Fibroblast of the conjunctiva (primary cell): Measurements from ENCODE around the gene ATN1.

Experiments
- DNase-seq: peaks from one replicate; pipeline ENCODE4 v3.0.0-alpha.2; 2010; ENCODE audit warnings: low read depth

The ATN1 gene

DNA sequence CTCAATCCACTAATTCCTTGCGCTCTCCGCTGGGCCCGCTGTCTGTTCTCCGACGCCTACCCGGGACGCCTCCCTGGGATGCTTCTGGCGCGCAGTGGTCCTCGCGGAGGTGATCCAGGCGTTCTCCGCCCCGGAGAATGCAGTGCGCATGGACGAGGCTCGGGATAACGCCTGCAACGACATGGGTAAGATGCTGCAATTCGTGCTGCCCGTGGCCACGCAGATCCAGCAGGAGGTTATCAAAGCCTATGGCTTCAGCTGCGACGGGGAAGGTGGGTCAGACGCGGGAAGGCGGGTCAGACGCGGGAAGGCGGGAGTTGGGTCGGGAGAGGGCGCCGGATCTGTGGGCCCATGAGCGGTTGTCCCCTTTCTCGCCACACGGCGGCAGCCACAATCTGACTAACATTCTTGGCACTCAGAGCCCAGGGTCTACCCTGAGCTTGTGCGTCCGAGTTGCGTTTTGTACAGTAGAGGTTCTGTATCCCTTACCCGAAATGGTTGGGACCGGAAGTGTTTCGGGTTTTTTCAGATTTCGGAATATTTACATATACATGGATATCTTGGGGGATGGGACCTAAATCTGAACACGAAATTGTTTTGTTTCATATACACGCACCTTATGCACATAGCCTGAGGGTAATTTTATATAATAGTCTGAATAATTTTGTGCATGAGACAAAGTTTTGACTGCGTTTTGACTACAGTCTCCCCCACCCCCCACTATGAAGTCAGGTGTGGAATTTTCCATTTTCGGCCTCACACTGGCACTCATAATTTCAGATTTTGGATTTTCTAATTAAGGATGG is 16.8 kb downstream of the ATN1 start:
- DNase-seq, result peak; percentile 91

DNA sequence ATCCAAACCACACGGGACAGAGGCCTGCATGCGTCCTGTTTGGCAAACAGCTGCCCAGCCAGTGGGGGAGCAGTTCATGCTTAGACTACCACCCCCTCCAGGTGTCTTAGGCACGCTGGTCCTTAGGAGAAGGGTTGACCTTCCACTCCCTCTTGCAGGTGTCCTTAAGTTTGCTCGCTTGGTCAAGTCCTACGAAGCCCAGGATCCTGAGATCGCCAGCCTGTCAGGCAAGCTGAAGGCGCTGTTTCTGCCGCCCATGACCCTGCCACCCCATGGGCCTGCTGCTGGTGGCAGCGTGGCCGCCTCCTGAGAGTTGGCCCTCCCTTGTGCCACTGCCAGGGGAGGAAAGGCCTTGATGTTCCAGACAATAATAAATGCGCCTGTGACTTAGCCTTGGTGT is 17.9 kb downstream of the ATN1 start:
- no peak for DNase-seq

DNA sequence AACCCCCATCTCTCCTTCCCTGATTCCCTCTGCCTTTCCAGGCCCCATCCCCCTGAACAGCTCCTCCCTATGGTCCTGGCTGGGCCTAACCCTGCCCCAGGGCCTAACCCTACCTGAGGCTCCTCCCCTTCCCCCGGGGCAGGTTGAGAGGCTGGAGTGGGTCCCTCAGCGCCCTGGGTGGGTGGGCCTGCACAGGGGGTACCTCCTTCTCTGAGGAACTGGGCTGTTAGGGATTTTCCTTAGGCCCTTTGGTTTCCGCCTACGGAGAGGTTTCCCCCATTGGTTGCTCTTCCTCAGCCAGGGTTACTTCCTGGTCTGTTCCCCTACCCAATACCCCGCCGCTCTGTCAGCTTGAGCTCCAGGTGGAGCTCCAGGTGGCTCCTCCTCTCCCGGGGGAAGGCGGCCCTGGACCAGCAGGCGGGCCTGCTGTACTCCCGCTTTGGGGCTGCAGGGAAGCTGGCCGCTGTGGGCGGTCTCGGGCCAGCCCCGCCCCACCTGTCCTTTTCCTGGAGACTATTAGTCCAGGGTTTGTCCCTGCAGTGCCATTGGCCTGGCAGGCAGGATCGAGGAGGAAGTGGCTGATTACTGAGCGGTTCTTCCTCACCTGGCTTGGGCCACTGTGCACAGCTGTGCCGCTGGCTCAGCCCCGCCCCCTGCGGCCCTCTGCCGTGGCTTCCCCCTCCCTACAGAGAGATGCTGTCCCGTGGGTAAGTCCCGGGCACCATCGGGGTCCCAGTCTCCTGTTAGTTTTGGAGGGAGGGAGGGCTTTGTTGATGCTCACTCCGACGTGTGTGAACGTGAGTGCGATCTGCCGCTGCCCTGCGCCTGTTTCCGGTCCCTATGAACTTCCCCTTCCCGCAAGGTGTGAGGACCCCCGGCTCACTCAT is 18.5 kb downstream of the ATN1 start:
- DNase-seq, result no peak

DNA sequence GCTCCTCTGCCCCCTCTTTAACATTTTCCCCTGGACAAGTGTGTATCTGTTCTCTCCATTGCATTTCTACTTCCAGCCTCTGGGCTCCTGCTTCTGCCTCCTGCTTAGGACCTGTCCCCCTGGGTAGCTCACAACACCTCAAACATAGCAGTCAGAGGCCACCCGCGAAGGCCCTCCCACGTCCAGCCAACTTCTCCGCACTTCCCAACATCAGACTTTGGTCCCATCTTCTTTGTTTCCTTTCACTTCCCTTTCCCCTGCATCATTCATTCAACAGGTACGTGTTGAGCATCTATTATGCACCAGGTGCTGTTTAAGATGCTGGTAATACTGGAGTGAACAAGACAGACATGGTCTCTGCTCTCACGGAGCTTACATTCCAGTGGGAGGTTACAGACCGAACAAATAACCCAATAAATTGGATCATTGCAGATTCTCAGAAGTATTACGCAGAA is 19.2 kb downstream of the ATN1 start:
- no peak for DNase-seq

DNA sequence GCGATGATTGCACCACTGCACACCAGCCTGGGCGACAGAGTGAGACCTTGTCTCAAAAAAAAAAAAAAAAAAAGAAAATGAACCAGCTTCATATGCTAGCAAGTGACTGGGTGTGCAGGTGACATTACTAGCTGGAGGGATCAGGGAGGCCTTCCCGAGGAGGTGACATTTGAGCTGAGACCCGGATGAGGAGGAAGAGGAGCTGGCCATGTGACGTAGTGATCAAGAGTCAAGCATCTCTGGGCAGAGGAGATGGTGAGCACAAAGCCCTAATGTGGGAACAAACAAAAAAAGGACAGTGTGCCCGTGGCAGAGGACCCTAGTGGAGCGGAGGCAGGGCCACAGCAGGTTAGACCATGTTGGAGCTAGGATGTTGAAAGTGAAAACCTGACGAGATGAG is 19.9 kb downstream of the ATN1 start:
- no peak for DNase-seq

DNA sequence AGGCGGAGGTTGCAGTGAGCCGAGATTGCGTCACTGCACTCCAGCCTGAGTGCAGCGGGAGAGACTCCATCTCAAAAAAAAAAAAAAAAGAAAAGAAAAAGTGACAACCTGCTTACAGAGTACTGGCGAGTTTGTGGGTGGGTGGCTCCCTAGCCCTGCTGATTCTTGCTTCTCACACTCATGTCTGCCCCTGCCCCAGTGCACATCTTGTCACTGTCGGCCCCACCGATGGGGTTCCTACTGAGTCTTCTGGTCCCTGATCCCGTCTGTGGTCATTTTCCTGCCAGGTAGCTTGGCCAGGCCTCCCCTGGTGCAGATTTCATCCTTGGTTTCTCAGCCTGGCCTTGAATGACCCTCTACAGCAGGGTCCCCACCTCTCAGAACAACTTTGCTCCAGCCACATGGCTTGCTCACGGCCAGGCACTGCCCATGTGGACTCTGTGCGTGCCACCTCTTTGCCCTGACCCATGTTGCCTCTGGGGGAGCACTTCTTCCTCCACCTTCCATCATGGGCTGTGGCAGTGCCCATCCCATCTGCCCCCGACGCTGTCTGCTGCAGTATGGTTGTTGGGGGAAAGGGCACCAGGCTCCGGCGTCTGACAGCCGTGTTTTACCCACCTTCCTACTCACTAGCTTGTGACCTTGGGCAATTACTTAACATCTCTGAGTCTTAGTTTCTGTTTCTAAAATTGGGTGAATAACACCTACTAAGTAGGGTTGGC is 21.3 kb downstream of the ATN1 start:
- no peak for DNase-seq

DNA sequence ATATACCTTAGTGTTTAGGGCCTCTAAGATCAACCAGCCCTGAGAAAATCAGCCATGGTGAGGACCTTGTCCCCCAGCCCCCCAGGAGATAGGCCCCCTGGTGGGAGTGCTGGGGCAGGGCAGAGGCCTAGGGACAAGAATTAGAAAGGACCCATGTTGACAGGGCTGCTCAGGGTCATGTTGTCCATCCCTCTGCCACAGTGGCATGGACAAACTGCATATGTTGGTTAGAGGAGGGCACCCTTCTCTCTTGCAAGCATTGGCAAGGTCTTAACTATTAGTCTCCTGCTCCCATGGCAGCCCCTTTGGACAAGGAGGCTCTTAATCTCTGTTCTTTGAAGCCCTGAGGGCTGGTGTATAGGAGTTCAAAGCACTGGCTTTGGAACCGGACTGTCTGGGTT is 22.6 kb downstream of the ATN1 start:
- no peak for DNase-seq

DNA sequence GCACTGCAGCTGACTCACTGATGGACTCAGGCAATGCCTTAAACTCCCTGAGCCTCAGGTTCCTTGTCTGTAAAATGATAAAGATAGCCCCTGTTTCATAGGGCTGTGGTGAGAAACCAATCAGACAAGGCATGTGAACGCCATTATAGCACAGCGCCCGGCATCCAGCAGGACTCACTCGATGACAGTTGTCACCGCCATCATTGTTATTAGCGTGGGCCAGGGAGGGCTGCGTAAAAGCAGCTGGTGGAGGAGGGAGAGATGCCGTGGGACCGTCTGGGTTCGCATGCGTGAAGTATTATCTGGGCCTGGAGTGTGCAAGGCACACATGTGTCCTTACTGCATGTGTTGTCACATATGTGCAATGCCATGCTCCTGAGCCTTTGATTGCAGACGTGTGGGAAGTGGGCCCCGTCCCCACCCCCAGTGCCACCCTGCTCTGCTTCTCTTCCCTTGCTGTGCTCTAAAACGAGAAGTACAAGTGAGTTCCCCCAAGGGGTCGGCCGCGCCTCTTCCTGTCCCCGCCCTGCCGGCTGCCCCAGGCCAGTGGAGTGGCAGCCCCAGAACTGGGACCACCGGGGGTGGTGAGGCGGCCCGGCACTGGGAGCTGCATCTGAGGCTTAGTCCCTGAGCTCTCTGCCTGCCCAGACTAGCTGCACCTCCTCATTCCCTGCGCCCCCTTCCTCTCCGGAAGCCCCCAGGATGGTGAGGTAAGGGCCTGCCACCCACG is 23.2 kb downstream of the ATN1 start, which contains the start of gene PTPN6:
PTPN6 (plus strand) TSS at position 546 of the 730 bp plus-strand sequence; CDS start at position 703, 157 bp downstream.
- DNase-seq, result no peak

DNA sequence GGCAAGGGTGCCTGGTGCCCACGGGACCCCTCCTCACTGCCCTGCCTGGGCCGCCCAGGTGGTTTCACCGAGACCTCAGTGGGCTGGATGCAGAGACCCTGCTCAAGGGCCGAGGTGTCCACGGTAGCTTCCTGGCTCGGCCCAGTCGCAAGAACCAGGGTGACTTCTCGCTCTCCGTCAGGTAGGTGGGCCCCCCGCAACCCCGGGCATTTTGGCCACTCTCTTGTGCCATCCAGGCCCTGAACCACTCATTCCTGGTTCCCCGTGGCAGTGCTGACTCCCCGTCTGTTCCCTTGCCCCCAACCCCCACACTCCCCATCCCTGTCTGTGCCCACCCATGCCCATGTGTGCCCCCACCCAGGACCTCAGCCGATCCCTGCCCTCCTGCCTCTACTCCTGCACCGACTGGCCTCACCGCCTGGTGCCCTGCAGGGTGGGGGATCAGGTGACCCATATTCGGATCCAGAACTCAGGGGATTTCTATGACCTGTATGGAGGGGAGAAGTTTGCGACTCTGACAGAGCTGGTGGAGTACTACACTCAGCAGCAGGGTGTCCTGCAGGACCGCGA is 23.9 kb downstream of the ATN1 start:
- no peak for DNase-seq

DNA sequence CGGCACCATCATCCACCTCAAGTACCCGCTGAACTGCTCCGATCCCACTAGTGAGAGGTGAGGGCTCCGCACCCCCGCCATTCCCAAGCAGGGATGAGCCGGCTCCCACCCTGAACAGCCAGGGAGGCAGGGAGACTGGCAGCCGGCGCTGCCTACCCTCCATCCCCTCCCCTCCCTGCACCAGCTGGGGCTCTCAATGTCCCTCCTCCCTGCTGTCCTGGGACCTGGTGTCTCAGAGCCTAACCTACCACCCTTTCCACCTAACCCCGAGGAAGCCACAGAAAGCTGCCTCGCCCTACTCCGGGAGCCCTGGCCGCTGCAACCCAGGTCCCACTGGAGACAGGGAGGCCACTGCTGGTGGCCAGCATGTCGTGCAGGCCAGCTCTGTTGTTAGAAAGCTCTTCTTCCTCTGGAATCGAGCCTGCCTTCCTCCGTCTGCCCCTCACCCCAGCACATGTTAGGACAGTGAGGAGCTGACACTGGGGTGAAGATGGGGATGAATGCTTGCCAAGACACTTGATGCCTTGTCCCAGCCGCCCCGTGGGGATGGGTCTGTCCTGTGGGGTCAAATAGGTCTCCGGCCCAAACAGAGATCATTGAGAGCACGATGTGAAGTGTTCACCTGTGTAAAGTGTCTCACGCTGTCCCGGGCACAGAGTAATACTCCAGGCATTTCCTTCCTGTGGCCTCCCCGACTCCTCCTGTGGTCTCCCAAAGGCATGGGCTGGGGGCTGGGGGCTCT is 24.5 kb downstream of the ATN1 start:
- no peak for DNase-seq

DNA sequence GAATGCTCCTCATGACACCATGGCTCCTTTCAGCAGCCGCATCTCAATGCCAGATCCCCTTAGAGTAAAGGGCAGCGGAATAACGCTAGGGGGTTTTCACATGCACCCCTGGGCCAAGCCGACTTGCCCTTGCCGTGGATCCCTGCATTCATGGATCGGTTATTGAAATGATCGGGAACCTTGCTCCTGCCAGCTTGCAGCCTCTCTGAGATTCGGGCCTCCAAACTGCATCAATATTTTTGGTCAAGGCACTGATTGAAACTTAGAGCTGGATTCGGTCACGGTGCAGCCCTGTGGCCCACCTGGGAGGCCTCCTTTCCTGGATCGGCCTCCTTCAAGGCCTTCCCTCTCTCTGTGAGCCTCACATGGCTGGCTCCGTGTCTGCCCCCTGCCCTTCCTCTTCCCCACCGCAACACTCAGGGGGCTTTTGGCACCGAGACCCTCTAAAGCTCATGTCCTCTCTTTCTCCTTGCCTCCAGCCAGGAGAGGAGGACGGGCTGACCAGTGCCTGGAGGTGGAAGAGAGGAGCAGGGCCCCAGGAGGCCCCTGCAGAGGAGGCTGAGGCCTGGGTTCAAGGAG is 25.2 kb downstream of the ATN1 start:
- DNase-seq, result no peak

DNA sequence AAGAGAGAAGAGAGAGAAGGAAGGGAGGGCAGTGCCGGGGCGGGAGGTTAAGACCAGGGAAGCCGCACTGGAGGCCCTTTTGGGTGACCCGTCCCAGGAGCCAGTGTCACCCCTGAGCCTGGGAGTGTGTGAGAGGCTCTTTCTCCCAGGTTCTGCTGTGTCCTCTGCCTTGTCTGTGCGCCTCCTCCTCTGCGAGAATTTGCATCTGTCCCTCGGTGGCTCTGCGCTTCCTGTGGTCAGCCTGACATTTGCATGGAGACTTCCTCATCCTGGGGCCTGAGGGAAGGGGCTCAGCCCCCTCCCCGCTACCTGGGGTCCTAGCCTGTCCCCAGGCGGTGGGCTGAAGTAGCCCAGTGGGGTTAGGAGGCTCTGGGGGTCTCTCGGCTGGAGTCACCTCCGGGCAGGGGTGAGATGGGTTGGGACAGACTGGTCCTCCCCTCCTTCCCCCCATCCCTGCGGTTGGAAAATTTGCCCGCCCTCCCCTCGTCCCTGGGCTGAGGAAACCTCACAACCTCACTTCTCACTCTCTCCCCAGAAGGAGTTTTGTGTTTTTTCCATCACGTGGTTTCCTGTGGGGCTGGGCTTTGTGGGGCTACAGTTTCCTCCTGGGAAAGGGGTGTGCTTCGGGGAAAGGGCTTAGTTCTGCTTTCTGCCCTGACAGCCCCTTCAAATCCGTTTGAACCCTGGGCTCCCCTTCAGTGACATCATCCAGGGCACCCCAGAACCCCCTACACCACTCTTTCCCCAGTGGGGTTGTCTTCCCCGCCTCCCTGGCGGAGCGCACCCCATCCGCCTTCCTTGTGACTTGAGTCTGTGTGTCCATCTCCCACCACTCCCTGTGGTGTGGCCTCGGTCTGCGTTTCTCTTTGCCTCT is 25.9 kb downstream of the ATN1 start:
- no peak for DNase-seq

DNA sequence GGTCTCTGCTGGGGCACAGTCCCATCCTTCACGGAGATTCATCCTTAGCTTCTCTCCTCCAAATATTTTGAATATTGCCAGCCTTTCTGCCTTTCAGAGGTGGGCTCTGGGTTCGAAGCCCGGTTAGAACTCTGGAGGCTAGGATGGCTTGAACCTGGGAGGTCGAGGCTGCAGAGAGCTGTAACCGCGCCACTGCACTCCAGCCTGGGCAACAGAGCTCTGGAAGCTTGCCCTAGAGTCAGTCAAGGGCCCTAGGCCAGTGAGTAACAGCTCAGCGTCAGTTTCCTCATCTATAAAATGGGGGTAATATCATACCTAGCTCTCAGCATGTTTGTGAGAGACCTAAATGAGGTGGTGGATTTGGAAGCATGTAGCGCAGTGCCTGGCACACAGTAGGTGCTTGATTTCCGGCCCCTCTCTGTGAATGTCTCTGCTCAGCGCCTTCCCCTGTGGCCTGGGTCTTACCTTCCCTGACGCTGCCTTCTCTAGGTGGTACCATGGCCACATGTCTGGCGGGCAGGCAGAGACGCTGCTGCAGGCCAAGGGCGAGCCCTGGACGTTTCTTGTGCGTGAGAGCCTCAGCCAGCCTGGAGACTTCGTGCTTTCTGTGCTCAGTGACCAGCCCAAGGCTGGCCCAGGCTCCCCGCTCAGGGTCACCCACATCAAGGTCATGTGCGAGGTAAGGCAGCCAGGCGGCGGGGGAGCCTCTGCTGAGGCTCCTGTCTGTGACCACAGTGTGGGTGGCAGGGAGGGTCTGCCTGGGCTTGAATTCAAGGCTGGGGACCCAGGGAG is 26.8 kb downstream of the ATN1 start:
- DNase-seq, result no peak

DNA sequence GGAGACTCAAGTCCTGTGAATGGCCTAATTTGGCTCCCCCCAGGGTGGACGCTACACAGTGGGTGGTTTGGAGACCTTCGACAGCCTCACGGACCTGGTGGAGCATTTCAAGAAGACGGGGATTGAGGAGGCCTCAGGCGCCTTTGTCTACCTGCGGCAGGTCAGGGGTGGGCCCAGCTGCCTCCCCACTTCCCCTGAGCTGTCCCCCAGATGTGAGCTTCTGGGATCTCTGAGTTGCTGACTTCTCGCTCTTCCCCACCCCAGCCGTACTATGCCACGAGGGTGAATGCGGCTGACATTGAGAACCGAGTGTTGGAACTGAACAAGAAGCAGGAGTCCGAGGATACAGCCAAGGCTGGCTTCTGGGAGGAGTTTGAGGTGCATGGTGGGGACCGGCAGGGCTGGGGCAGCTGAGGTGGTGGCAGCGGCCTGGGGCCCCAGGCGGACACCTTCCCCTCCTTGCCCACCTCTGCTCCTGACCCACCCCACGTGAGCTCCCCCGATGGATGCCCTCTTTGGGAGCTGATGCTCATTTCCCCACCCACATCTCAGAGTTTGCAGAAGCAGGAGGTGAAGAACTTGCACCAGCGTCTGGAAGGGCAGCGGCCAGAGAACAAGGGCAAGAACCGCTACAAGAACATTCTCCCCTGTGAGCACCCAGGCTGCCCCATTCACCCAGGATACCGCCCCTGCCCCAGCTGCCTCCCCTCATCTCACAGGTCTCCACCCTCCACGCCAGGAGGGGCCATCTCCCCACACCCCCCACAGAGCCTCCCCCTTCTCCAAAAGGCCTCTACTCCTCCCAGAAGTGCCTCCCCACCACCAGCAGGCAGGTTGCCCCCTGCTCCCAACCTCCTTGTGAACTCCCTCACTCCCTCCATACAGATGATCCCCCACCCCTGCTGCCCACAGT is 27.6 kb downstream of the ATN1 start:
- no peak for DNase-seq

DNA sequence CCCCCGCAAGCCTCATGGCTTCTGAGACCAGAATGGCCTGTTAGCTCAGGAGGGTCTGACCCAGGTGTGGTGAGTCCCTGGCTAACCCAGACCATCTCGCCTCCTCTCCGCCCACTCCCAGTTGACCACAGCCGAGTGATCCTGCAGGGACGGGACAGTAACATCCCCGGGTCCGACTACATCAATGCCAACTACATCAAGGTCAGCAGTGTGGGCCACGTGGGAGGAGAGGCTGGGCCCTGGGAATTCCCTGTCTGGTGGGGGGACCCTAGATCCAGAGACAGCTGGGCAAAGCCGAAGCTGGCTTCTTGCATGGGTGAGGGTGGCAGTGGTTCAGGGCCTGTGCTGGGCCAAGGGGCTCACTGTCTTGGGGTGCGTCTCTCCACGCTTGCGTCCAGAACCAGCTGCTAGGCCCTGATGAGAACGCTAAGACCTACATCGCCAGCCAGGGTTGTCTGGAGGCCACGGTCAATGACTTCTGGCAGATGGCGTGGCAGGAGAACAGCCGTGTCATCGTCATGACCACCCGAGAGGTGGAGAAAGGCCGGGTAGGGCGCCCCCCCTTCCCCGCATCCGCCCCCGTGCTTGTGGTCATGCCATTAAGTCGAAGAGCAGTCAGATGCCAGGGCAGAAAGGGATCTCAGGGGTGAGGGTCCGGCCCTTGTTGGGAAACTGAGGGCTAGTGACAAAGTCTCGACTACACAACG is 28.4 kb downstream of the ATN1 start:
- no peak for DNase-seq

DNA sequence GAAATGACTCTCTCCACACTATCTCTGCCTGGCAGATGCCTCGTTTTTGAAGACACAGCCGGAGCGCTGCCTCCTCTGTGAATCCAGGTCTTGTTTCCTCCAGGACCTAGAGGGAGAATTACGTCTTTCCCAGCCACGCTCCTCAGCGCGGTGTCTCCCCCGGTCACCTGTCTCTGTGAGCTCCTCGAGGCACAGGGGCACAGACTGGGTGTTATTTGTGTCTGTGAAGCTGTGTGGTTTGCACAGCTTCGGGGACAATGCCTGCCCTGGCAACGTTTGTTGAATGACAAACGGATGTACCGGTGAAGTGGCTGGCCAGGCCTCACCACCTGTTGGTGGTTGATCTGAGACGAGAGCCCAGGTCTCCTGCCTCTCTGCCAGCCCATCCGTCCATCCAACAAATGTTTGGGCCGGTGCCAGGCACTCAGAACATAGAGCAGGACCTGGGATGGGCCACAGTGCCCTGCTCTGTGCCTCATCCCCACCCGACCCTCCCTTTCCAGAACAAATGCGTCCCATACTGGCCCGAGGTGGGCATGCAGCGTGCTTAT is 29.5 kb downstream of the ATN1 start:
- DNase-seq, result no peak
